ENCODE measurements around the gene DYNC1H1.

Gene DYNC1H1

GRCh38 chr14:101964297-101965180 lies at the start of gene DYNC1H1:
Gene DYNC1H1 (plus strand): TSS chr14:101964573. CDS start chr14:101964692, 119 bp downstream.
- peak; percentile 91 for DNase-seq

DNA sequence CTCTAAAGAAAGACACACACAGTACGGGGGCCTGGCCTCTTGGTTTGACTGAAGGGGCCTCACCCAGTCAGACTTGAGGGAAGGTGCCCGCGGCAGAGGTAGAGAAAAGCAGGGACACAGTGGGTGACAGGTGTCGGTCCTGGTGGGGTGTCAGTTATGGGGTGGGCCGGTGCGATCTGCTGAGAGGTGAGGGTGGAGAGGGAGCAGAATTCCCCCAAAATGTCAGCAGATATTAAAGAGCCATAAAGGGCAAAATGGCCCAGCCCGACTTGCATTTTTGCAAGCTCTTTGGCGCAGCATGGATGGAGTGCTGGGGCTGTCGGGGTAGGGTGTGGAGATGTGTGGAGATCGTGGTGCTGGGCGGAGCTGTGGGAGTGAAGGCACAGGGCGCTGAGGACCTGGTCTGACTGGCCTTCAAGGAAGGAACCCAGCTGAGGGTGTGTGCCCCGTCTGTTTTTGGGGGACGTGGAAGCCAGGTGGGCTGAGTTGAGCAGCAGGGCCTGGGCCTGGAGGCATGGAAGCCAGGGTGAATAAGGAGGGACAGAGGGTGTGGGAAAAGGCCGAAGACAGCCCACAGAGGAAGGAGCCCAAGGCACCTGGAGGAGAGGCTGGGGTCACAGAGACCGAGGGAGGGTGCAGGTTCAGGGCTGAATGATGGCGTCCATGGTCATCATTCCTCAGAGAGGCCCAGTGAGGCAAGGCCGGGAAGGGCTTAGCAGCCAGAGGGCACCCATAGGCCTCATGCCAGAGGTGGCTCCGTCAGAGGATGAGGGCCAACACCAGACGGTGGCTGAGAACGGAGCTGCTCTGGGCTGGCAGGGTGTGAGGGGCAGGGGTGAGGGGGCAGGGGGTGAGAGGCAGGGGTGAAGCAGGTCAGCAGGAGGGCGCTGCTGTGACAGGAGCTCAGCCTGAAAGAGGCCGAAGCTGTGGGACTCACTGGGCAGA lies 48.2 kb upstream of the DYNC1H1 start:
- no peak for DNase-seq

DNA sequence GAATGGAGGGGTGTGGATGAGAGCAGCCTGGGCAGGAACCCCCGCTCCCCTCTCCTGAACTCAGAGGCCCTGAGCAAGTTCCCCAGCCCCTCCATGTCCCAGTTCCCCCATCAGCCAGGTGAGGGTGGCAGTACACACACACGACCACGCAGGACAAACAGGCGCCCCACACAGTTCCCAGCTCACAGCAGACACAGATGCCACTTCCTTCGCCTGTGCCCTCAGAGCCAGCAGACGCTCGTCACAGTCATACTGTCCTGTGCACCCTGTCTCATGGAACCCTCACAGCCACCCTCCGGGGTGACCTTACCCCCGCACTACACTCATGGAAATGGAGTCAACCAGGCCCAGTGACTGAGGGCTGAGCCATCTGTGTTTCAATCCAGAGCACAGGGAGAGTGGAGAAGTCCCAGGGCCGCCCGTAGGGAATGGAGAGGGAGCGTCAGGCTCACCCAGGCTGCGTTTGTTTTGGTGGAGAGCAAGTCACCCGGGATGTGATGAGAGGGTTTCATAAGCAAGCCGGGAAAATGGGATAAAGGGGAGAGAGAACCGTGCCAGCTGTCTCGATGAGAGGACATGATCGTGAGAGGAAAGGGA lies 47.5 kb upstream of the DYNC1H1 start:
- no peak for DNase-seq

- no peak for DNase-seq
These were observed 46.9 kb upstream of the DYNC1H1 start for GRCh38 chr14:101917413-101918017.

DNA sequence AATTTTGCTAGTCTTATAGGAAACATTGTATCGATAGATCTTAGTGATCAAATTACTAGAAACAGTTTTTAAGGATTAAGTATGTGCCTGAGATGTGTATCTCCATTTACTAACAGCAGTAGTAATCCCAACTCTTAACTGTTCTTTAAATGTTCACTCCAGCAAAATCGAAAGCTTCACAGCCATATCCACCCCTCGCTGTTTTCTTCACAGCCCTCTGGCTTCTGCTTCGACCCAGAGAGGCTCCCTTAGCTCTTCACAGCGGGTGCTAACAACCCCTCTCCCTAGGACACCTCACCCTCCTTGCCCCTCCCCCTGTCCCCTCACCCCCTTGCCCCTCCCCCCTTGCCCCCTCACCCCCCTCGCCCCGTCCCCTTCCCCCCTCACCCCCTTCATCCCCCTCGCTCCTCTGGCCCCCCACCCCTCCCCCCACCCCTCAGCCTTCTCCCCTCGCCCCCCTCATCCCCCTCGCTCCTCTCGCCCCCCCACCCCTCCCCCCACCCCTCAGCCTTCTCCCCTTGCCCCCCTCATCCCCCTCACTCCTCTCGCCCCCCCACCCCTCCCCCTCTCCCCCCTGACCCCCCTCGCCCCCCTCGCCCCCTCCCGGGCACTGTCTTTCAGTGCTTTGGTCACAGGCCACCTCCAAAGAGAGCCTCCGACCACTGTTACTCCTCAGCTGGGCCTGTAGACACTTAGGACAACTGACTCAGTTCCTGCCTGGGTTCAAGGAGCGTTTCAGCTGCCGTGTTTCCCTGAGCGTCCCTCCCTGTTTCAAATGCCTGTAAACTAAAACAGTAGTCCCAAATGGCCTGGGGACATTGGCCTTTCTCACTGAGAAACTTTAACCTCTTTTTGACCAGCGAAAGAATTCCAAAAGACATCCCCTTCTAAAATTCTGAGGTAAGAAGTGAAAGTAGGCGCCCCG lies 46.0 kb upstream of the DYNC1H1 start:
- no peak for DNase-seq

DNA sequence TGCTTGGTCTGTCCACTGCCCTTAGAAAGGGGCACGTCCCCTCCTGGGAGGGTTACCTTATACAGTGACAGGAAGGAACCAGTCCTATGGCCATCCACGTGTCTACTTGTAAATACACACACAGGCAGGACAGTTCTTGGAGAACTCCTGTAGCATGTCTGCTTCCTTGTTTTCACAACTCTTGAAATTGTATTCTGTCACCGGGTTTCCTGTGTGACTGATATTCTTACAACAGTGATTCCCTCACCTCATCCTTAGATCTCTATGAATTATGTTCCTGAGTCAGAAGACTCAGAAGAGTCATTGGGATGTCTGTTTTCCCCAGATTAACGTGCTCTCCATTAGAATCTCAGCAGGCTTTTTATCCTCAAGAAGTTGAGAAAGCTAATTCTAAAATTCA lies 44.1 kb upstream of the DYNC1H1 start:
- no peak for DNase-seq

DNA sequence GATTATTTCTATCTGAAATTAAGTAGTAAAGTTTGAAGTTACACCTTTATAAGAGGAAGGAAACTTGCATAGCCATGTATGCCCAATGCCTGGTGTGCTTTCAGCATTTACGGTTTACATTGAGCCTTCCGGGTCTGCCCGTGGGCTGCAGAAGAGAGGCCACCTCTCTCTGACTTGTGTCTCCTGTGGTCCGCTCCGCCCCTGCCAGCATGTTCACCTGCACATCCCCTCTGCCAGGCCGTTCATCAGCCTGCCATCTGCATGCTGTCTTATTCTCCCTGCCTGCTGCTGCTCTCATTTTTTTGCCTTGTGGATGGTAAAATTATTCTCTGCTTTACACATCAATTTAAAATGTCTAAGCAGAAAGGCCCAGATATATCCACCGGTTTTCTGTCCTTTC lies 41.5 kb upstream of the DYNC1H1 start:
- DNase-seq = no peak

DNA sequence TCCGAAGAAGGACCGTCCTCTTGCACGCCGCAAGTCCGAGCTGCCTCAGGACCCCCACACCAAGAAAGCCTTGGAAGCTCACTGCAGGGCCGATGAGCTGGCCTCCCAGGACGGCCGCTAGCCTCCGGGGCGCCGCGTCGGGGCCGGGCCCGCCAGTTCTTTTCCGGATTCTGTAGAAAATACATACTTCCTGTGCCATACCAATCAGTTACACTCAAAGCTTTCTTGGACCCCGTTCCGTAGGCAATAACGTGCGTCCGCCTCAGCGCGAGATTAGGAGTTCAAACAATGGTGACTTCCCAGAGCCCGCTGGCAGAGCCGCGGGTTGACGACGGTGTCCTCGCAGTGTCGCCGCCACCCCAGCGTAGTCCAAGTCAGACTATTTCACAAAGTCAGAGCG lies 39.2 kb upstream of the DYNC1H1 start:
- no peak for DNase-seq

DNA sequence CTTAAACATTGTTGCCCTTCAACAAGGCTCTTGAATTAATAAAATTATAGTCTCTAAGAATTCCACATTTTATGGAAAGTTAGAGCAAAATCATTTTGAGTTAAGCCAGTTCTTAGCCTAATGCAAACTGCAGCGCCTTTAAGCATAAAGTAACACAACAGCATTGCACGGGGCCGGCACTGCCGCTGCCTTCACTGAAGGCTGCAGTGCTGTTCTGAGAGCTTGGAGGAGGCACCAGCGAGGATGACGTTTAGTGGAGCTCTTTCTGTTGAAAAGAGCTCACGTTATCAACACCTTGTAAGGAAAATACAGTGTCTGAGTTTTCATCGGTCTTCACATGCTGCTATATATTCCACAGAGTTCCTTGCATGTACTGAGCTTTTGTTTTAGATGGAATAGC lies 38.3 kb upstream of the DYNC1H1 start:
- no peak for DNase-seq

DNA sequence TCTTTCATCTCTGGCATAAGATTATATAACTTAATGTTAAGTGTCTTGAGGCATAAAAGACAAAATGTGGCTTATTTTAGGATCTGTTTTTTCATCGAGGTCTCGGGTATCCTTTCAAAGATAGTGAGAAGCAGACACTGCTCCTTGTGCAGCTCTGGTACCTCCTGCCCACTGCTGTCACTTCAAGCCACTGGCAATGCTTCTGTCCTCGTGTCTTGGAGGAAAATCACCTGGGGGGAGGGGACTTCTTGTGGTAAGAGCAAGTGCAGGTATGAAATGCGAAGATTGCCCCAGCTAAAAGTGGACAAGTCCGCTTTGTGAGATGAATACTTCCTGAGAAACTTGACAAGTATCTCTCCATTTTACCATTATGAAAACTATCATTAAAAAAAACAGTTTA lies 37.8 kb upstream of the DYNC1H1 start:
- DNase-seq = no peak

- DNase-seq = no peak
These were observed 36.5 kb upstream of the DYNC1H1 start for GRCh38 chr14:101927859-101928258.

DNA sequence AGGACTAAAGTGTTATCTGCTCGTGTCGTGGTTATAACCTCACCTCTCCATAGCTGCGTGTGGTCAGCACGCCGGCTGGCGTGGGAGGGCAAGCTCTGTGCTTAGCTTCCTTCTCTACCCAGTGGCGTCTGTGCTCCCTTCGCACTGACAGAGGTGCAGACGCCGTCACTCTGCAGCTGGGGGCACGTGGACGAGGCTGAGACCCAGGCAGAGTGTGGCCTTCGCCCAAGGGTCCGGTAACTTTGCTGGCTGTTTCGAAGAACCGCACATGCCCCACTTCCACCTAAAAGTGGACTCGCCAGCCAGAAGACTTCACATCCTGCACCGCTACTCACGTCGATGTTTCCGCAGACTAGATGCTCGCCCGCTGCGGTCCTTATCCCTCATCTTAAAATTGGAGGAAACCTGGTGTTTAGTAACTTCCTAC lies 35.9 kb upstream of the DYNC1H1 start:
- no peak for DNase-seq

DNA sequence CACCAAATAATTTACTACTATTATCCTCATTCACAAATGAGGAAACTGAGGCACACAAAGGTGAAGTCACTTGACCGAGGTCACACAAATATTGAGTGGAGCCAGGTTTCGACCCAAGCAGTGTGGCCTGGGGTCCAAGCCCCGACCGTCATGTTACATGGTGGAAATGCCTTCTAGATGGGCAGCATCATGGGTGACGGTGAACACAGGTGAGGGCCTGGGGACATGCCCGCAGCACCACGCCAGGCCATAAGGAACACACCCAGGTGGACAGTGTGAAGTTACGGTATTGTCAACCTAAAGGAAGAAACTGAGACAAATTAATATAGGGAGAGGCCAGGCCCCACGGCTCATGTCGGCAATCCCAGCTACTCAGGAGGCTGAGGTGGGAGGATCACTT lies 35.3 kb upstream of the DYNC1H1 start:
- no peak for DNase-seq

- DNase-seq = no peak
These were observed 34.4 kb upstream of the DYNC1H1 start for GRCh38 chr14:101929946-101930345.

GRCh38 chr14:101932673-101933072 lies 31.7 kb upstream of the DYNC1H1 start:
- DNase-seq = no peak

GRCh38 chr14:101933209-101933608 lies 31.2 kb upstream of the DYNC1H1 start:
- no peak for DNase-seq

DNA sequence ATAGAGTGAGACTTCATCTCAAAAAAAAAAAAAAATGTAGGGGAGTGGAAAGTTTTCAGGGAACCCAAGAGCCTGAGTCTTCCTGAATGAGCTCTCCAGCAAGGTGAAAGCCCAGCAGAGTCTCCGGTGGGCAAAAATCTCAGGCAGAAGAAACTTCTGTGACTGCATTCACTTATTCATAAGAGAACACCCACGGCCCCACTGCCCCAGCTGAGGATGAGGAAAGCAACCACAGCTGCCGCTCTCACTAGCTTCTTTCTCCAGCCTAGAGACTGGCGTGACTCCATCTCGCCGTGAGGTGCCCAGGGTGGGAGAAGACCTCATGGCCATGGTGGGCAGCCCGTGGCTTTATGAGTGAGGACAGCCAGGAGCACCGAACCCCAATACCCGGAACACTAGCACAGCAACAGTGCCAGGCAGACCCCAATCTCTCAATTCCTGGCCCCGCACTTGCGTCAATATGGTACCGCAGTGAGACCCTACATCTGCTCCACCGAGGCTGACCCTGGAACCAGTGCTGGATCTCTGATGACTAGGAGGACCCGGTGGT lies 29.7 kb upstream of the DYNC1H1 start:
- DNase-seq = no peak

GRCh38 chr14:101937926-101938767 lies 26.2 kb upstream of the DYNC1H1 start:
- no peak for DNase-seq

GRCh38 chr14:101939646-101940170 lies 24.7 kb upstream of the DYNC1H1 start:
- DNase-seq = no peak

- no peak for DNase-seq
These were observed 19.9 kb upstream of the DYNC1H1 start for GRCh38 chr14:101944451-101944850.

Measured in hematopoietic multipotent progenitor cell treated with erythropoietin and hydrocortisone succinate and interleukin-3 and kit ligand, for 8 days (in vitro differentiated cells).